ENCODE results near the gene ROCK2.

ROCK2 gene

GRCh38 chr2:11367170-11367730 is 22.8 kb upstream of the ROCK2 start:
- no peak for DNase-seq (ENCODE audit: low read depth)

GRCh38 chr2:11366326-11366741 is 21.9 kb upstream of the ROCK2 start:
- DNase-seq (ENCODE audit: low read depth), result no peak

GRCh38 chr2:11365096-11365879 is 20.9 kb upstream of the ROCK2 start:
- no peak for DNase-seq (ENCODE audit: low read depth)

- no peak for DNase-seq (ENCODE audit: low read depth)
Measured at GRCh38 chr2:11364565-11364887, 20.1 kb upstream of the ROCK2 start.

GRCh38 chr2:11363868-11364564 is 19.6 kb upstream of the ROCK2 start:
- DNase-seq (ENCODE audit: low read depth), result no peak

- no peak for DNase-seq (ENCODE audit: low read depth)
Measured at GRCh38 chr2:11359865-11360264, 15.4 kb upstream of the ROCK2 start.

- no peak for DNase-seq (ENCODE audit: low read depth)
Measured at GRCh38 chr2:11357428-11357972, 13.1 kb upstream of the ROCK2 start.

GRCh38 chr2:11356764-11357163 is 12.3 kb upstream of the ROCK2 start:
- no peak for DNase-seq (ENCODE audit: low read depth)

GRCh38 chr2:11355194-11356053 is 11.0 kb upstream of the ROCK2 start:
- no peak for DNase-seq (ENCODE audit: low read depth)

GRCh38 chr2:11354363-11355154 is 10.1 kb upstream of the ROCK2 start:
- DNase-seq (ENCODE audit: low read depth), result no peak

GRCh38 chr2:11352781-11353537 is 8.5 kb upstream of the ROCK2 start:
- no peak for DNase-seq (ENCODE audit: low read depth)

- DNase-seq (ENCODE audit: low read depth), result no peak
Measured at GRCh38 chr2:11348209-11348749, 3.8 kb upstream of the ROCK2 start.

- DNase-seq (ENCODE audit: low read depth), result no peak
Measured at GRCh38 chr2:11347403-11347959, 3.0 kb upstream of the ROCK2 start.

- no peak for DNase-seq (ENCODE audit: low read depth)
Measured at GRCh38 chr2:11346023-11346482, 1.6 kb upstream of the ROCK2 start.

- peak; percentile 13 for DNase-seq (ENCODE audit: low read depth)
Measured at GRCh38 chr2:11344956-11345677, 681 bp upstream of the ROCK2 start.

- DNase-seq (ENCODE audit: low read depth), result peak; percentile 15
Measured at GRCh38 chr2:11343650-11344341, 640 bp downstream of the ROCK2 start.

GRCh38 chr2:11343368-11343649 is 1.1 kb downstream of the ROCK2 start:
- DNase-seq (ENCODE audit: low read depth), result no peak

GRCh38 chr2:11342551-11343367 is 1.7 kb downstream of the ROCK2 start:
- DNase-seq (ENCODE audit: low read depth), result no peak

Measured in activated T-helper 1 cell treated with Interleukin-2 at 50 U/mL for 16 hours (primary cell).